ENCODE measurements around the gene TRIM54.

- TF ChIP-seq ZNF768 (tag by site-specific recombination; IDR thresholded peaks at IDR 0.05), result no peak
- TF ChIP-seq, protein P1, sequence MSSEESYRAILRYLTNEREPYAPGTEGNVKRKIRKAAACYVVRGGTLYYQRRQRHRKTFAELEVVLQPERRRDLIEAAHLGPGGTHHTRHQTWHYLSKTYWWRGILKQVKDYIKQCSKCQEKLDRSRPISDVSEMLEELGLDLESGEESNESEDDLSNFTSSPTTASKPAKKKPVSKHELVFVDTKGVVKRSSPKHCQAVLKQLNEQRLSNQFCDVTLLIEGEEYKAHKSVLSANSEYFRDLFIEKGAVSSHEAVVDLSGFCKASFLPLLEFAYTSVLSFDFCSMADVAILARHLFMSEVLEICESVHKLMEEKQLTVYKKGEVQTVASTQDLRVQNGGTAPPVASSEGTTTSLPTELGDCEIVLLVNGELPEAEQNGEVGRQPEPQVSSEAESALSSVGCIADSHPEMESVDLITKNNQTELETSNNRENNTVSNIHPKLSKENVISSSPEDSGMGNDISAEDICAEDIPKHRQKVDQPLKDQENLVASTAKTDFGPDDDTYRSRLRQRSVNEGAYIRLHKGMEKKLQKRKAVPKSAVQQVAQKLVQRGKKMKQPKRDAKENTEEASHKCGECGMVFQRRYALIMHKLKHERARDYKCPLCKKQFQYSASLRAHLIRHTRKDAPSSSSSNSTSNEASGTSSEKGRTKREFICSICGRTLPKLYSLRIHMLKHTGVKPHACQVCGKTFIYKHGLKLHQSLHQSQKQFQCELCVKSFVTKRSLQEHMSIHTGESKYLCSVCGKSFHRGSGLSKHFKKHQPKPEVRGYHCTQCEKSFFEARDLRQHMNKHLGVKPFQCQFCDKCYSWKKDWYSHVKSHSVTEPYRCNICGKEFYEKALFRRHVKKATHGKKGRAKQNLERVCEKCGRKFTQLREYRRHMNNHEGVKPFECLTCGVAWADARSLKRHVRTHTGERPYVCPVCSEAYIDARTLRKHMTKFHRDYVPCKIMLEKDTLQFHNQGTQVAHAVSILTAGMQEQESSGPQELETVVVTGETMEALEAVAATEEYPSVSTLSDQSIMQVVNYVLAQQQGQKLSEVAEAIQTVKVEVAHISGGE (tag by site-specific recombination; conservative IDR thresholded peaks at IDR 0.05; ENCODE audit: low read depth), result no peak
Observed at GRCh38 chr2:27255660-27256059, 26.6 kb upstream of the TRIM54 start.
